ENCODE data around the gene SLC28A3. TPM values are rescaled to one million over a fixed set of nuclear protein-coding genes. Genes with fewer than 3 reads are reported as not detected.

The SLC28A3 gene
- total and polyA plus RNA-seq, 2 donors (not counting 3 experiments of a cell fraction or from before 2014, with no cell fraction given) = not detected

- H3K9ac ChIP-seq (replicated peaks; ENCODE audit: extremely low read depth, insufficient read depth, low read length) = no peak overlapping the region
- H3K9me1 ChIP-seq (replicated peaks; ENCODE audit: control insufficient read depth, extremely low read depth, insufficient read depth, low read length) = no peaks in the 10 kb centered on the region
- dilution Hi-C loops (cut with MboI; ENCODE audit: extremely low pct_ligation_motif_present, low sequenced_read_pairs) (no loop called here), intact Hi-C loops (cut with micrococcal nuclease) (no loop called here)
- BruUV-seq (replicated peaks) = no TSS peak
- no peak for TF ChIP-seq JUN (IDR thresholded peaks at IDR 0.05; ENCODE audit: borderline replicate concordance, insufficient read depth, insufficient read length, low read depth)
- TF ChIP-seq POLR2AphosphoS5 (IDR thresholded peaks at IDR 0.05; ENCODE audit: insufficient read depth, low read depth, low read length) = no peak
- TF ChIP-seq MYC (IDR thresholded peaks at IDR 0.05; ENCODE audit: low read depth, low read length) = no peak
- no peak for TF ChIP-seq EZH2 (IDR thresholded peaks at IDR 0.05; ENCODE audit: borderline replicate concordance, low read depth, low read length, severe bottlenecking)
- no peak for TF ChIP-seq MAX (IDR thresholded peaks at IDR 0.05; ENCODE audit: insufficient read depth, insufficient read length)
- TF ChIP-seq CTCF (IDR thresholded peaks at IDR 0.05; ENCODE audit: extremely low read depth in 1 of 2, insufficient read depth in 1 of 2, low read depth in 1 of 2, low read length in 2 of 2) = no peak
- TF ChIP-seq POLR2A (IDR thresholded peaks at IDR 0.05; ENCODE audit: low read depth, low read length) = no peak
- TF ChIP-seq FOS (IDR thresholded peaks at IDR 0.05; ENCODE audit: borderline replicate concordance, insufficient read depth, low read length) = no peak
- TF ChIP-seq GATA2 (IDR thresholded peaks at IDR 0.05; ENCODE audit: insufficient read depth, insufficient read length, low read depth, low read length) = no peak
- H3K4me2 ChIP-seq (ENCODE audit: insufficient read depth, low read length) = no peak overlapping the region
- no peak overlapping the region for H2AFZ ChIP-seq (ENCODE audit: low read depth, low read length)
- no peak overlapping the region for H3K27ac ChIP-seq (ENCODE audit: insufficient read depth, low read depth, low read length)
- no peak for DNase-seq (ENCODE audit: low read depth, low spot score)
- no peaks in the 10 kb centered on the region for H3K27me3 ChIP-seq (ENCODE audit: control insufficient read depth in 2 of 2, insufficient read depth in 2 of 2, low read length in 2 of 2)
- ChIA-PET POLR2A (no interaction called here), CTCF (interaction anchor here (0.6 to 1.9 kb wide), 5 partner anchors 9 to 376 kb away, joined by 3 to 9 read pairs (median 3); no protein-coding TSS in a partner anchor)
- no peaks in the 10 kb centered on the region for H4K20me1 ChIP-seq (replicated peaks; ENCODE audit: control insufficient read depth, extremely low read depth, insufficient read depth, low read length)
- H3K4me3 ChIP-seq (replicated peaks in 1 of 3; ENCODE audit: insufficient read depth in 1 of 3, low read depth in 1 of 3, low read length in 3 of 3) = no peak overlapping the region
- FAIRE-seq = no peak
- H3K4me1 ChIP-seq (ENCODE audit: control insufficient read depth, extremely low read depth, insufficient read depth, low read length) = peaks cover 7% of the 10 kb centered on the region
- H3K36me3 ChIP-seq (ENCODE audit: control insufficient read depth in 2 of 2, extremely low read depth in 1 of 2, insufficient read depth in 2 of 2, low read length in 2 of 2) = no peaks in the 10 kb centered on the region
- H3K9me3 ChIP-seq (replicated peaks; ENCODE audit: control insufficient read depth, insufficient read depth, low read length) = no peaks in the 10 kb centered on the region
- no peaks in the 10 kb centered on the region for H3K79me2 ChIP-seq (ENCODE audit: control insufficient read depth, insufficient read depth, low read length)
Observed at GRCh38 chr9:84304166-84304565, 36.4 kb downstream of the SLC28A3 start.
